Measurements from ENCODE around the gene SLC2A14. TPM values are rescaled to one million over a fixed set of nuclear protein-coding genes. Genes with fewer than 3 reads are reported as not detected.
"Not testable (repeated sequence)": the region's sequence is repeated elsewhere in the genome, so short reads cannot be mapped to it uniquely, and the experiment has no call there.

The SLC2A14 gene
- total and polyA plus RNA-seq, 2 experiments from 2014 or later, result 6.1 to 6.6 TPM

DNA sequence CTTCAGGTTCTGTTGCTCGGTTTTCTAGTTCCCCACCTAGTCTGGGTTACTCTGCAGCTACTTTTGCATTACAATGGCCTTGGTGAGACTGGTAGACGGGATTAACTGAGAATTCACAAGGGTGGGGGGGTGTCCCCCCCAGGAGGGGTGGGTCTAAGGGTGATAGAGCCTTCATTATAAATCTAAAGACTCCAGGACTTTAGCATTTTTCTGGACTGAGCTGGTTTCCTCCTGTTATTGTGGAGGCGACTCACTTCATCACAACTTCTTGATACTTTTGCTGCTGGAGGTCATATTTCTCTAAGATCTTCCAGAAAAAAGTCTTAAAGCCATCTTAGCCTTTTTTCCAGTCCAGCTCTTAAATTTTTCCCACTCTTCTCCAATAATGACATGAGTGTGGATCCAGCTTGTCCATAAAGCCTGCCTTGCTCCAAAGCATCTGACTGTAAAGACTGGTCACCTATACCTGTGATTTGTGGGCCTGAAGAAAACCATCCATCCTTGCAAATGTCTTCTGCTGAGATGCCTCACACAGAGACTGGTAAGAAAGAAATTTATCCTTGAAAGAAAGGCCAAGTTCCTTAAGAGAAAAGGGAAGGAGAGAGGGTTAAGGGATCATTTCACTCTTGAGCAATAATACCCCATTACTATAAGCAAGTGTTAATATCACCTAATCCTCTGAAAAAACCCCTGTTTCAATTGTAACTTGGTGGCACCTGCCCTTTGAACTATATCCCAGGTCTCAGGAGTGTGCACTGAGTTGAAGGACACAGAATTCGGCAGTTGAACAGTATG, 19.7 kb upstream of the SLC2A14 start:
- WGBS (ENCODE audit: low lambda C conversion rate, missing lambda C conversion rate), result 73% methylated on average over 4 of the region's 4 CpGs
- no peak for TF ChIP-seq EZH2 (IDR thresholded peaks at IDR 0.05; ENCODE audit: borderline replicate concordance)
- no peak for TF ChIP-seq EZH2phosphoT487 (IDR thresholded peaks at IDR 0.05; ENCODE audit: low read depth, severe bottlenecking, unreplicated experiment)
- TF ChIP-seq, protein P1, sequence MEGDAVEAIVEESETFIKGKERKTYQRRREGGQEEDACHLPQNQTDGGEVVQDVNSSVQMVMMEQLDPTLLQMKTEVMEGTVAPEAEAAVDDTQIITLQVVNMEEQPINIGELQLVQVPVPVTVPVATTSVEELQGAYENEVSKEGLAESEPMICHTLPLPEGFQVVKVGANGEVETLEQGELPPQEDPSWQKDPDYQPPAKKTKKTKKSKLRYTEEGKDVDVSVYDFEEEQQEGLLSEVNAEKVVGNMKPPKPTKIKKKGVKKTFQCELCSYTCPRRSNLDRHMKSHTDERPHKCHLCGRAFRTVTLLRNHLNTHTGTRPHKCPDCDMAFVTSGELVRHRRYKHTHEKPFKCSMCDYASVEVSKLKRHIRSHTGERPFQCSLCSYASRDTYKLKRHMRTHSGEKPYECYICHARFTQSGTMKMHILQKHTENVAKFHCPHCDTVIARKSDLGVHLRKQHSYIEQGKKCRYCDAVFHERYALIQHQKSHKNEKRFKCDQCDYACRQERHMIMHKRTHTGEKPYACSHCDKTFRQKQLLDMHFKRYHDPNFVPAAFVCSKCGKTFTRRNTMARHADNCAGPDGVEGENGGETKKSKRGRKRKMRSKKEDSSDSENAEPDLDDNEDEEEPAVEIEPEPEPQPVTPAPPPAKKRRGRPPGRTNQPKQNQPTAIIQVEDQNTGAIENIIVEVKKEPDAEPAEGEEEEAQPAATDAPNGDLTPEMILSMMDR (IDR thresholded peaks at IDR 0.05; ENCODE audit: poor library complexity), result no peak
- H4K20me1 ChIP-seq (ENCODE audit: insufficient read depth, poor library complexity, severe bottlenecking), result no peaks in the 10 kb centered on the region
- H3K9me3 ChIP-seq (ENCODE audit: low read depth), result no peaks in the 10 kb centered on the region
- H3K4me1 ChIP-seq (ENCODE audit: insufficient read depth), result no peaks in the 10 kb centered on the region
- no peaks in the 10 kb centered on the region for H3K79me2 ChIP-seq
- no peaks in the 10 kb centered on the region for H3K36me3 ChIP-seq (replicated peaks; ENCODE audit: insufficient read depth, low read depth)
- no peak overlapping the region for H3K4me3 ChIP-seq
- H2AFZ ChIP-seq, result no peak overlapping the region
- no peak for DNase-seq (ENCODE audit: low spot score)
- H3K9me2 ChIP-seq (replicated peaks; ENCODE audit: insufficient read depth), result no peaks in the 10 kb centered on the region
- no peak overlapping the region for H3K4me2 ChIP-seq
- no peaks in the 10 kb centered on the region for H3K27me3 ChIP-seq
- no peak overlapping the region for H3K27ac ChIP-seq

DNA sequence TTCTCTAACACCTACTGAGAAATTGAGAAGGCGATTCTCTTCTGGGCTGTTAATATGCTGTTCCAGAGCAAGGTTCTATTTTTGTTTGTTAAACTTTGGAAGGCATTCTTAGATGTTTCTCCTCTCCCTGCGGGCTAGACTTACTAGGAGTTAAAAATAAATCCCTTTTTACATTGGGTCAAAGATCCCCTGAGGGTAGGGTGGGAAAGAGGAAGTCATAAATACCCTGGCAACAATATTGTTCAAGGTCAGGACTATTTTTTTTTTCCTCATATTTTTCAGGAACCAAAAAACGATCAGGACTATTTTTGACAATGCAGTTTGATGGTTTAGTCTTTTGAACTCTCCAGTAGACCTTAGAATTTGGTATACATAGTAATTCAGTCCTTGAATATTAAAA, 12.0 kb upstream of the SLC2A14 start:
- Histone ChIP-seq H3K27ac (peak overlapping the region; percentile 28), H3K9me2 (replicated peaks; ENCODE audit: insufficient read depth) (no peaks in the 10 kb centered on the region), H3K4me1 (ENCODE audit: insufficient read depth) (no peaks in the 10 kb centered on the region), H3K4me2 (peak overlapping the region; percentile 1), H3K79me2 (no peaks in the 10 kb centered on the region), H3K4me3 (no peak overlapping the region), H2AFZ (no peak overlapping the region), H3K27me3 (no peaks in the 10 kb centered on the region), H3K9me3 (ENCODE audit: low read depth) (no peaks in the 10 kb centered on the region), H4K20me1 (ENCODE audit: insufficient read depth, poor library complexity, severe bottlenecking) (no peaks in the 10 kb centered on the region), H3K36me3 (replicated peaks; ENCODE audit: insufficient read depth, low read depth) (no peaks in the 10 kb centered on the region)
- TF ChIP-seq, protein P1 (IDR thresholded peaks at IDR 0.05; ENCODE audit: poor library complexity), result no peak
- TF ChIP-seq EZH2phosphoT487 (IDR thresholded peaks at IDR 0.05; ENCODE audit: low read depth, severe bottlenecking, unreplicated experiment), result no peak
- WGBS (ENCODE audit: low lambda C conversion rate, missing lambda C conversion rate), result 46% methylated on average over 3 of the region's 3 CpGs
- no peak for DNase-seq (ENCODE audit: low spot score)

DNA sequence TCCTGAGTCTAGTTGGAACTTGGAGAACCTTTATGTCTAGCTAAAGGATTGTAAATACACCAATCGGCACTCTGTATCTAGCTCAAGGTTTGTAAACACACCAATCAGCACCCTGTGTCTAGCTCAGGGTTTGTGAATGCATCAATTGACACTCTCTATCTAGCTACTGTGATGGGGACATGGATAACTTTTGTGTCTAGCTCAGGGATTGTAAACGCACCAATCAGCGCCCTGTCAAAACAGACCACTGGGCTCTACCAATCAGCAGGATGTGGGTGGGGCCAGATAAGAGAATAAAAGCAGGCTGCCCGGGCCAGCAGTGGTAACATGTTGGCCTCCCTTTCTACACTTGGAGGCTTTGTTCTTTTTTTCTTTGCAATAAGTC, 9.0 kb upstream of the SLC2A14 start:
- H3K4me3 ChIP-seq; H3K79me2 ChIP-seq; H4K20me1 ChIP-seq (ENCODE audit: insufficient read depth, poor library complexity, severe bottlenecking); H3K4me2 ChIP-seq; H3K27me3 ChIP-seq; H3K27ac ChIP-seq; H3K4me1 ChIP-seq (ENCODE audit: insufficient read depth); H2AFZ ChIP-seq; H3K9me2 ChIP-seq (replicated peaks; ENCODE audit: insufficient read depth); DNase-seq (ENCODE audit: low spot score); H3K9me3 ChIP-seq (ENCODE audit: low read depth); H3K36me3 ChIP-seq (replicated peaks; ENCODE audit: insufficient read depth, low read depth): not testable (repeated sequence)
- WGBS (ENCODE audit: low lambda C conversion rate, missing lambda C conversion rate), result 82% methylated on average over 4 of the region's 4 CpGs

DNA sequence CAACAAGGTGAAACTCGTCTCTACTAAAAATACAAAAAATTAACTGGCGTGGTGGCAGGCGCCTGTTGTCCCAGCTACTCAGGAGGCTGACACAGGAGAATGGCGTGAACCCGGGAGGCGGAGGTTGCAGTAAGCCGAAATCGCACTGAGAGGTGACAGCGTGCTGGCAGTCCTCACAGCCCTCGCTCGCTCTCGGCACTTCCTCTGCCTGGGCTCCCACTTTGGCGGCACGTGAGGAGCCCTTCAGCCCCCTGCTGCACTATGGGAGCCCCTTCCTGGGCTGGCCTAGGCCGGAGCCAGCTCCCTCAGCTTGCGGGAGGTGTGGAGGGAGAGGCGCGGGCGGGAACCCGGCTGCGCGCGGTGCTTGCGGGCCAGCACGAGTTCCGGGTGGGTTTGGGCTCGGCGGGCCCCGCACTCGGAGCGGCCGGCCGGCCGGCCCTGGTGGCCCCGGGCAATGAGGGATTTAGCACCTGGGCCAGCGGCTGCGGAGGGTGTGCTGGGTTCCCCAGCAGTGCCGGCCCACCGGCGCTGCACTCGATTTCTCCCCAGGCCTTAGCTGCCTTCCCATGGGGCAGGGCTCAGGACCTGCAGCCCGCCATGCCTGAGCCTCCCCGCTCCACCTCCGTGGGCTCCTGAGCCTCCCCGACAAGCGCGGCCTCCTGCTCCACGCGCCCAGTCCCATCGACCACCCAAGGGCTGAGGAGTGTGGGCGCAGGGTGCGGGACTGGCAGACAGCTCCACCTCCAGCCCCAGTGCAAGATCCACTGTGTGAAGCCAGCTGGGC, 8.4 kb upstream of the SLC2A14 start:
- H3K4me3 ChIP-seq; H3K27ac ChIP-seq; H3K79me2 ChIP-seq; H3K9me3 ChIP-seq (ENCODE audit: low read depth); H3K9me2 ChIP-seq (replicated peaks; ENCODE audit: insufficient read depth); H3K27me3 ChIP-seq; DNase-seq (ENCODE audit: low spot score); H4K20me1 ChIP-seq (ENCODE audit: insufficient read depth, poor library complexity, severe bottlenecking); H3K4me1 ChIP-seq (ENCODE audit: insufficient read depth); H3K36me3 ChIP-seq (replicated peaks; ENCODE audit: insufficient read depth, low read depth); H3K4me2 ChIP-seq; H2AFZ ChIP-seq: not testable (repeated sequence)
- 95% methylated on average over 35 of the region's 52 CpGs for WGBS (ENCODE audit: low lambda C conversion rate, missing lambda C conversion rate)

Data from hepatocyte (in vitro differentiated cells).